Measurements from ENCODE around the gene MR1.

GRCh38 chr1:181092056-181092455, 58.3 kb downstream of the MR1 start:
- no peak for TF ChIP-seq POLR2A (IDR thresholded peaks at IDR 0.05)
- no peak for TF ChIP-seq CTCF (IDR thresholded peaks at IDR 0.05)

All from testis (tissue), 2 donors.